Endothelial cell of umbilical vein (primary cell): ENCODE data around the gene CALML5. TPM values are rescaled to one million over a fixed set of nuclear protein-coding genes. Genes with fewer than 3 reads are reported as not detected.

ENCODE experiments used
- BruUV-seq: library from RNA; stranded (reverse); fragments of 400-500 nt; replicated peaks from 2 replicates; lab custom pipeline; 2021; lab: Mats Ljungman, UMichigan
- CTCF ChIA-PET: fragments of 300-600, 350-600 bp; sonication (Branson Sonifier 250); formaldehyde crosslinking; loops from one replicate; lab custom pipeline; 2021; ENCODE audit warnings: antibody characterized with exemption, inconsistent platforms; lab: Charles Lee
- POLR2A ChIA-PET: fragments of 300-600, 350-600 bp; sonication (Branson Sonifier 250); formaldehyde crosslinking; loops from one replicate; lab custom pipeline; 2021; ENCODE audit warnings: antibody characterized with exemption, inconsistent platforms; lab: Charles Lee
- DNase-seq: peaks from one replicate; pipeline ENCODE4 v3.0.0-alpha.2; 2011; ENCODE audit warnings: low read depth, low spot score
- FAIRE-seq: peaks from 2 replicates; lab custom pipeline; 2011; peaks lifted over from hg19 to GRCh38; lab: Jason Lieb, UNC
- H2AFZ ChIP-seq: 2 replicates; pipeline ENCODE4 v1.6.0; 2012; ENCODE audit warnings: low read depth, low read length, control low read depth, inconsistent platforms
- H3K27ac ChIP-seq: 2 replicates; pipeline ENCODE4 v1.5.1; 2011; ENCODE audit warnings: low read depth, mild to moderate bottlenecking, control low read depth, low read length, moderate library complexity; ENCODE audit not compliant: insufficient read depth
- H3K27me3 ChIP-seq, 2 experiments: 2 replicates each; pipeline versions ENCODE4 v1.6.0 to v1.6.1; 2011; ENCODE audit warnings: low read length in 2 of 2, mixed read lengths in 1 of 2; ENCODE audit not compliant: control insufficient read depth in 2 of 2, insufficient read depth in 2 of 2
- H3K36me3 ChIP-seq, 2 experiments: 2 replicates in 1 of 2; 3 replicates in 1 of 2; pipeline ENCODE4 v1.5.1; 2011; ENCODE audit warnings: low read length in 2 of 2, mild to moderate bottlenecking in 1 of 2, moderate library complexity in 1 of 2; ENCODE audit not compliant: control insufficient read depth in 2 of 2, insufficient read depth in 2 of 2; ENCODE audit errors: extremely low read depth in 1 of 2
- H3K4me1 ChIP-seq: 3 replicates; pipeline ENCODE4 v1.5.1; 2011; ENCODE audit warnings: mild to moderate bottlenecking, low read length; ENCODE audit not compliant: control insufficient read depth, insufficient read depth; ENCODE audit errors: extremely low read depth
- H3K4me2 ChIP-seq: 2 replicates; pipeline ENCODE4 v1.6.1; 2011; ENCODE audit warnings: low read length, control low read depth, mixed read lengths; ENCODE audit not compliant: insufficient read depth
- H3K4me3 ChIP-seq, 3 experiments: fragments of 200-600 bp in 1 of 3; sonication (generic), shearing (Covaris generic) in 1 of 3; replicated peaks in 1 of 3; 2 replicates each; pipeline ENCODE4 v1.5.1; 2011 to 2016; ENCODE audit warnings: control low read depth in 3 of 3, low read length in 3 of 3, mild to moderate bottlenecking in 2 of 3, inconsistent platforms in 1 of 3, low read depth in 1 of 3, moderate library complexity in 1 of 3; ENCODE audit not compliant: insufficient read depth in 1 of 3
- H3K79me2 ChIP-seq: 2 replicates; pipeline ENCODE4 v1.6.0; 2012; ENCODE audit warnings: low read length, inconsistent platforms; ENCODE audit not compliant: control insufficient read depth, insufficient read depth
- H3K9ac ChIP-seq: replicated peaks from 2 replicates; pipeline ENCODE3; 2011; ENCODE audit warnings: low read length, control low read depth; ENCODE audit not compliant: insufficient read depth; ENCODE audit errors: extremely low read depth
- H3K9me1 ChIP-seq: replicated peaks from 3 replicates; pipeline ENCODE4 v1.6.0; 2011; ENCODE audit warnings: mild to moderate bottlenecking, low read length; ENCODE audit not compliant: control insufficient read depth, insufficient read depth; ENCODE audit errors: extremely low read depth
- H3K9me3 ChIP-seq: replicated peaks from 2 replicates; pipeline ENCODE4 v1.5.1; 2012; ENCODE audit warnings: low read length, inconsistent platforms; ENCODE audit not compliant: control insufficient read depth, insufficient read depth
- H4K20me1 ChIP-seq: replicated peaks from 2 replicates; pipeline ENCODE3; 2011; ENCODE audit warnings: mild to moderate bottlenecking, low read length; ENCODE audit not compliant: control insufficient read depth, insufficient read depth; ENCODE audit errors: extremely low read depth
- FOS ChIP-seq: IDR thresholded peaks from 2 replicates; pipeline ENCODE4 v1.6.1; 2011; ENCODE audit warnings: mild to moderate bottlenecking, low read length, moderate library complexity, borderline replicate concordance; ENCODE audit not compliant: insufficient read depth
- GATA2 ChIP-seq: IDR thresholded peaks from 2 replicates; pipeline ENCODE4 v1.7.0; 2011; ENCODE audit warnings: low read depth, mild to moderate bottlenecking, moderate library complexity, mixed read lengths, low read length; ENCODE audit not compliant: insufficient read length, insufficient read depth
- MYC ChIP-seq: IDR thresholded peaks from one replicate; pipeline ENCODE4 v1.6.1; 2011; ENCODE audit warnings: mild to moderate bottlenecking, low read depth, low read length
- POLR2A ChIP-seq: IDR thresholded peaks from 2 replicates; pipeline ENCODE4 v1.6.1; 2012; ENCODE audit warnings: low read depth, mild to moderate bottlenecking, control low read depth, low read length
- POLR2AphosphoS5 ChIP-seq: IDR thresholded peaks from 2 replicates; pipeline ENCODE4 v1.6.1; 2012; ENCODE audit warnings: low read depth, mild to moderate bottlenecking, control low read depth, low read length, moderate library complexity; ENCODE audit not compliant: insufficient read depth
- dilution Hi-C: fragments of 300-500 bp; cut with MboI; formaldehyde crosslinking; loops from one replicate; pipeline ENCODE4 v1.15.0; 2019; ENCODE audit warnings: low sequenced_read_pairs; ENCODE audit not compliant: extremely low pct_ligation_motif_present
- intact Hi-C: fragments of 100-400 bp; cut with micrococcal nuclease; formaldehyde crosslinking; loops from one replicate; pipeline ENCODE4 v1.10.0; 2022
- polyA plus RNA-seq, 4 experiments: library from polyadenylated mRNA; depleted of rRNA in 3 of 4; stranded (reverse) in 3 of 4; unstranded in 1 of 4; fragments of >200 nt; gene quantifications; 2 replicates each; pipeline versions ENCODE4 v1.2.1 to v1.2.3, GENCODE V29; 2011 to 2012; ENCODE audit warnings: missing spikeins in 1 of 4
- total RNA-seq: library from RNA; stranded (reverse); gene quantifications from 2 replicates; pipeline ENCODE4 v1.2.3, GENCODE V29; 2021
- TF ChIP-seq, protein P1 (sequence below): IDR thresholded peaks from 2 replicates; pipeline ENCODE4 v1.6.1; 2011; ENCODE audit not compliant: insufficient read depth, insufficient read length

The CALML5 gene
- total and polyA plus RNA-seq, 2 donors (not counting 3 experiments of a cell fraction or from before 2014, with no cell fraction given), result not detected

DNA sequence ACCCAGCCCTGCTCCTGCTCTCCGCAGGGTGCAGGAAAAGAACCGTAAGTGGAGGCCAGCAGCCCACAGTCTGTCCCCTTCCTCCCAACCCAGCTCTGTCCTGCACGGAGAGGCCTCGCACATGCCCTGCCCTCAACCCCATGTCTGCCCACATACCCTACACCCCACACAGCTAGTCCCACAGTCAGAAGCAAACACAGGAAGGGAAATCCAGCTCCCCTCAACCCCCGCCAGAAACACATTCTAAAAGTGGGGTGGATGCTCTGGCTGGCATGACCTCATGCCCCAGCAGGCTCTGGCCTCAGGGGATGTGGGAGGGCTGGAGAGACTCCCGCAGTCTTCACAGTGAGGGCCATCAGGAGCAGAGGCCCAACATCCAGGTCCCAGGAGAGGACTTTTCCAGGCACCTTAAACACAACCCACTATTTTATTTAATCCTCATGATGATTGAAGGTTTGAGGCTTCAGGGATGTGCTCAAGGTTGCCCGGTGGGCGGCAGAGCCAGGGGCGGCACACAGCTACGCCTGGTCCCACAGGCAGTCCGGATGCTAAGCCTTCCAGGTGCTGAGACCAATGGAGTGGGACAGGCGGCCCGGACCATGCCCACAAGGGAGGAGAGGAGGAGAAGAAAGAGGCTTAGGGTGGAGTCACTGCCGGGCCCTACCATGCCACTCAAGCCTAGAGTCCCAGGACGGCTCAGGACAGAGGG, 29.9 kb downstream of the CALML5 start:
- H3K9ac ChIP-seq, result no peak overlapping the region
- H3K27ac ChIP-seq, result no peak overlapping the region
- H3K36me3 ChIP-seq, result no peaks in the 10 kb centered on the region
- DNase-seq (no peak), FAIRE-seq (no peak)
- BruUV-seq, result no TSS peak
- H3K4me1 ChIP-seq, result no peaks in the 10 kb centered on the region
- no peaks in the 10 kb centered on the region for H3K9me3 ChIP-seq
- H3K9me1 ChIP-seq, result no peaks in the 10 kb centered on the region
- POLR2A ChIA-PET, result no interaction called here
- no peak overlapping the region for H3K4me3 ChIP-seq
- H4K20me1 ChIP-seq, result no peaks in the 10 kb centered on the region
- dilution Hi-C loops, result no loop called here
- H3K79me2 ChIP-seq, result no peaks in the 10 kb centered on the region
- H3K4me2 ChIP-seq, result no peak overlapping the region
- no peak overlapping the region for H2AFZ ChIP-seq
- no peak for TF ChIP-seq POLR2A
- TF ChIP-seq POLR2AphosphoS5, result no peak
- no peak for TF ChIP-seq GATA2
- TF ChIP-seq, protein P1, sequence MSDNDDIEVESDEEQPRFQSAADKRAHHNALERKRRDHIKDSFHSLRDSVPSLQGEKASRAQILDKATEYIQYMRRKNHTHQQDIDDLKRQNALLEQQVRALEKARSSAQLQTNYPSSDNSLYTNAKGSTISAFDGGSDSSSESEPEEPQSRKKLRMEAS, result no peak
- no peak for TF ChIP-seq MYC
- no peak for TF ChIP-seq FOS
- no peaks in the 10 kb centered on the region for H3K27me3 ChIP-seq
- CTCF ChIA-PET, result interaction anchor here (1.5 to 1.6 kb wide), 2 partner anchors 27 to 161 kb away, joined by 3 read pairs; no protein-coding TSS in a partner anchor
- intact Hi-C loops, result no loop called here
